NT2/D1 (cell line): ENCODE results near the gene ROCK2.

ENCODE experiments used
- SUZ12 ChIP-seq: IDR thresholded peaks from 2 replicates; pipeline ENCODE4 v1.6.1; 2011; ENCODE audit not compliant: insufficient read length, insufficient read depth; ENCODE audit errors: extremely low read depth
- YY1 ChIP-seq: IDR thresholded peaks from 2 replicates; pipeline ENCODE4 v1.6.1; 2011; ENCODE audit not compliant: insufficient read length, insufficient read depth

GRCh38 chr2:11339508-11340083 is 4.8 kb downstream of the ROCK2 start:
- TF ChIP-seq SUZ12 (no peak), YY1 (no peak)
